Measurements from ENCODE around the gene DOCK6.

DOCK6 gene

DNA sequence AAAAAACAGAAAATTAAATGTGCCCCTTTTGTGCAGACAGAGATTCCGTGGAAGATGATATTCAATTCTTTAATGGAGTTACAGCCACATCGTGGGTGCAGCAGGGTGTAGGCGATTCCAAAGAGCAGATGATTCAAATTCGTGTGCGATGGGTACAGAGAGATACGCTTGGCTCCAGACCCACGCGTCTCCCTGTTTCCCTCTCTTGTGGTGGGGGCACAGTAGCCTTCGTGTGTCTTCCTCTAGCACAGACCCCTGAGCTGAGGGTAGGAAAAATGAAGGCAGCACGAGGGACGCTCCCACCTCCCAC is 38.4 kb upstream of the DOCK6 start:
- Histone ChIP-seq H3K4me2 (ENCODE audit: low read length) (no peak overlapping the region), H3K27me3 (ENCODE audit: insufficient read depth, low read length) (no peaks in the 10 kb centered on the region), H3K4me3 (ENCODE audit: low read depth, low read length) (no peak overlapping the region), H2AFZ (ENCODE audit: insufficient read depth, low read length, poor library complexity) (no peak overlapping the region), H2AK5ac (ENCODE audit: low read length) (no peak overlapping the region), H3K4ac (ENCODE audit: low read depth, low read length) (no peak overlapping the region), H4K91ac (ENCODE audit: low read depth, low read length) (no peak overlapping the region), H3K4me1 (ENCODE audit: control insufficient read depth in 1 of 2, insufficient read depth in 2 of 2, low read length in 2 of 2) (no peaks in the 10 kb centered on the region), H2BK12ac (ENCODE audit: low read length) (no peak overlapping the region), H3K23ac (ENCODE audit: low read length) (no peak overlapping the region), H3K18ac (ENCODE audit: low read length) (no peak overlapping the region), H3K14ac (ENCODE audit: low read length) (no peak overlapping the region), H3K9ac (ENCODE audit: low read length) (no peak overlapping the region), H4K8ac (ENCODE audit: low read depth, low read length) (no peak overlapping the region), H2BK120ac (ENCODE audit: insufficient read depth, low read length, poor library complexity) (no peak overlapping the region), H2BK5ac (ENCODE audit: low read depth, low read length, poor library complexity) (no peak overlapping the region), H3K79me2 (ENCODE audit: control insufficient read depth, insufficient read depth, low read length, poor library complexity) (no peaks in the 10 kb centered on the region), H4K12ac (ENCODE audit: low read depth, low read length) (no peak overlapping the region), H3K36me3 (ENCODE audit: control insufficient read depth in 1 of 2, insufficient read depth in 2 of 2, low read length in 2 of 2) (no peaks in the 10 kb centered on the region), H3K79me1 (ENCODE audit: low read length) (no peaks in the 10 kb centered on the region), H3K27ac (ENCODE audit: low read depth, low read length) (no peak overlapping the region), H3K9me3 (ENCODE audit: insufficient read depth, low read depth, low read length) (peaks cover 4% of the 10 kb centered on the region)
- no CpG with 5 or more reads among the region's 11 CpGs for WGBS (ENCODE audit: extremely low coverage, insufficient coverage, insufficient read length)
- DNase-seq, result no peak

DNA sequence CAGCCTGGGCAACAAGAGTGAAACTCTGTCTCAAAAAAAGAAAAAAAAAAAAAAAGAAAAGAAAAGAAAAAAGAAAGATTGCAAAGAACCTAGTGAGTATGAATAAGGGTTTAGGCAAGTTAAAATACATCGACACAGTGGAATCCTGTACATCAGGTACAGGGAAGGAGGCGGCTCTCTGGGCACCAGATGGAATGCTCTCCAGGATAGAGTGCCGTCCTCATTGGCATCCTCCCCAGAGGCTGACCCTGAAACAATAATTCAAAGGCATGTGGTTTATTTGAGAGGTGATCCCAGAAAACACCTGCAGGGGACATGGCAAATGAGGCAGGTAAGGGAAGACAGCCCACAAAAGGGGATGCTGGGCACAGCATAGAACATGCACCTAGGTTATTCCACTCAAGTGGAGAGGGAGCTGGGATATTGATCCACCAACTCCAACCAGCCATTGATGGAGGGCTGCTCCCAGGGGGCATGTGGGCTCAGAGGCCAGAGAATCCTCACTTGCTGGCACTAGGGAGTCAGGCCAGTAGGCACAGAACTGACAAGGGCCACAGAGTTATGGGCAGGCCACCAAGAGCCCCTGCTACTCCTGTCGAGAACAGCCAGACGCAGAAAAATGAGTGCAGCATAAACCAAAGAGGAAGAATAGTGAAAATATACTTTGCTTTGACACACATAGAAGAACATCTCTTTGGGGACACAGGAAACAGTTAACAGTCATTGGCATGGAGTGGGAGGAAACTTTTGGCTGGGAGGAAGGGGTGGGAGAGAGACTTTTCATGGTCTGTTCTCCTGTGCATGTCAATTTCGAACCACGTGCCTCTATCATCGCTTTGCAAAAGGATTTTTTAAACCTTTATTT is 37.9 kb upstream of the DOCK6 start:
- no peak overlapping the region for H3K4ac ChIP-seq (ENCODE audit: low read depth, low read length)
- no peak overlapping the region for H2BK5ac ChIP-seq (ENCODE audit: low read depth, low read length, poor library complexity)
- H3K23ac ChIP-seq (ENCODE audit: low read length), result no peak overlapping the region
- H3K27ac ChIP-seq (ENCODE audit: low read depth, low read length), result no peak overlapping the region
- H3K9ac ChIP-seq (ENCODE audit: low read length), result no peak overlapping the region
- H3K9me3 ChIP-seq (ENCODE audit: insufficient read depth, low read depth, low read length), result peaks cover 4% of the 10 kb centered on the region
- no peak overlapping the region for H3K18ac ChIP-seq (ENCODE audit: low read length)
- no peaks in the 10 kb centered on the region for H3K4me1 ChIP-seq (ENCODE audit: control insufficient read depth in 1 of 2, insufficient read depth in 2 of 2, low read length in 2 of 2)
- no peaks in the 10 kb centered on the region for H3K36me3 ChIP-seq (ENCODE audit: control insufficient read depth in 1 of 2, insufficient read depth in 2 of 2, low read length in 2 of 2)
- H2BK12ac ChIP-seq (ENCODE audit: low read length), result no peak overlapping the region
- no peak overlapping the region for H3K4me2 ChIP-seq (ENCODE audit: low read length)
- no CpG with 5 or more reads among the region's 8 CpGs for WGBS (ENCODE audit: extremely low coverage, insufficient coverage, insufficient read length)
- DNase-seq, result no peak
- H3K79me1 ChIP-seq (ENCODE audit: low read length), result no peaks in the 10 kb centered on the region
- H3K14ac ChIP-seq (ENCODE audit: low read length), result no peak overlapping the region
- no peak overlapping the region for H2BK120ac ChIP-seq (ENCODE audit: insufficient read depth, low read length, poor library complexity)
- H3K4me3 ChIP-seq (ENCODE audit: low read depth, low read length), result no peak overlapping the region
- H4K12ac ChIP-seq (ENCODE audit: low read depth, low read length), result no peak overlapping the region
- no peak overlapping the region for H2AK5ac ChIP-seq (ENCODE audit: low read length)
- no peak overlapping the region for H2AFZ ChIP-seq (ENCODE audit: insufficient read depth, low read length, poor library complexity)
- H3K27me3 ChIP-seq (ENCODE audit: insufficient read depth, low read length), result no peaks in the 10 kb centered on the region
- no peak overlapping the region for H4K91ac ChIP-seq (ENCODE audit: low read depth, low read length)
- H3K79me2 ChIP-seq (ENCODE audit: control insufficient read depth, insufficient read depth, low read length, poor library complexity), result no peaks in the 10 kb centered on the region
- H4K8ac ChIP-seq (ENCODE audit: low read depth, low read length), result no peak overlapping the region

DNA sequence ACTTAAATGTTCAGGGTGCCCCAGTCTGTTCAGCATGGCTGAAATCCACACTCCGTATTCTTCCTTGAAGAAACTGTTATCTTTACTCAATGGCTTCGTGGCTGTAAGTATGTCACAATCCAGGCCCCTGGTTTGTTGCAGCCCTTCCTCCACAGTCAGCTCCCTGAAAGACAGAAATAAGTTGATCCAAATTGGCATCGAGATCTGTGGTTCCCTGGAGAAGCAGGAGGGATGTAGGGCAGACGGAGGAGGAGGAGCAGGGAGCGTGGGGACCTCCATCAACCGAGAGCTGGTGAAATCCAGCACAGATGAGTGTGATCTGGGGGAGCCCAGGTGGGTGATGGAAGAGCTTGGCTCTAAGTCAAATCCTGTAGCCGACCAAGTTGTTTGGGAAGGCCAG is 33.9 kb upstream of the DOCK6 start:
- Histone ChIP-seq H3K4me2 (ENCODE audit: low read length) (no peak overlapping the region), H2BK5ac (ENCODE audit: low read depth, low read length, poor library complexity) (no peak overlapping the region)

DNA sequence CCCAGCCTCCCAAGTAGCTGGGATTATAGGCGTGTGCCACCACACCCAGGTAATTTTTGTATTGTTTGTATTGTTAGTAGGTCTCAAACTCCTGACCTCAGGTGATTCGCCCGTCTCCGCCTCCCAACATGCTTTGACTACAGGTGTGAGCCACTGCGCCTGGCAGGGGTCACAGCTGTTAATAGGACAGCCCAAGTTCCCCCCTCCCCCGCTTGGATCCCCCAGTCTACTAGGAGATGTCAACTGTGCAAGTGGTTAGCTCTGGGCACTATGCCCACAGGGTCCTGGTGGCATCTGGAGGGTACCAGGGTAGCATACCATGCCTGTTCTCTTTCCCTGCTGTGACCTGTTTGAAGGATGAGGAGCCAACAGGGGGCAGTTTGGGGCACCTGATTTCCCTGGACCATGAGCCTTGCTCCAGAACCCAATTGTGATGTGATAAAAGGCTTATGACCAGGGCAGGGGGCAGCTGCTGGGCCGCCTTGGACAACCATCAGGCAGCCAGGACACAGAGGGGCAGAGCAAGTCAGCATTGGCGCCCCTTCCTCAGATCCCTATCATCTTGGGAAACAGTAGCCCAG is 33.4 kb upstream of the DOCK6 start, which contains the start of gene TSPAN16:
Gene TSPAN16 (plus strand): TSS at position 496 of the 581 bp plus-strand sequence. CDS start 138 bp downstream, outside the sequence.
- H3K27me3 ChIP-seq (ENCODE audit: insufficient read depth, low read length), result no peaks in the 10 kb centered on the region
- H3K4me2 ChIP-seq (ENCODE audit: low read length), result no peak within 1 kb of the TSS
- no peak within 1 kb of the TSS for H3K23ac ChIP-seq (ENCODE audit: low read length)
- H4K91ac ChIP-seq (ENCODE audit: low read depth, low read length), result no peak within 1 kb of the TSS
- peaks cover 2% of the 10 kb centered on the region for H3K79me1 ChIP-seq (ENCODE audit: low read length)
- H3K27ac ChIP-seq (ENCODE audit: low read depth, low read length), result no peak within 1 kb of the TSS
- H3K4me1 ChIP-seq (ENCODE audit: control insufficient read depth in 1 of 2, insufficient read depth in 2 of 2, low read length in 2 of 2), result peaks cover 2 to 3% of the 10 kb centered on the region in 2 experiments
- DNase-seq, result no peak
- peaks cover under 1% of the 10 kb centered on the region for H3K9me3 ChIP-seq (ENCODE audit: insufficient read depth, low read depth, low read length)
- no peak within 1 kb of the TSS for H2AK5ac ChIP-seq (ENCODE audit: low read length)
- H3K9ac ChIP-seq (ENCODE audit: low read length), result no peak within 1 kb of the TSS
- no peak within 1 kb of the TSS for H3K18ac ChIP-seq (ENCODE audit: low read length)
- H3K4ac ChIP-seq (ENCODE audit: low read depth, low read length), result no peak within 1 kb of the TSS
- no peak within 1 kb of the TSS for H3K4me3 ChIP-seq (ENCODE audit: low read depth, low read length)
- H4K12ac ChIP-seq (ENCODE audit: low read depth, low read length), result no peak within 1 kb of the TSS
- no peak within 1 kb of the TSS for H2BK120ac ChIP-seq (ENCODE audit: insufficient read depth, low read length, poor library complexity)
- H3K36me3 ChIP-seq (ENCODE audit: control insufficient read depth in 1 of 2, insufficient read depth in 2 of 2, low read length in 2 of 2), result no peaks in the 10 kb centered on the region
- no peak within 1 kb of the TSS for H2AFZ ChIP-seq (ENCODE audit: insufficient read depth, low read length, poor library complexity)
- no CpG with 5 or more reads among the region's 8 CpGs for WGBS (ENCODE audit: extremely low coverage, insufficient coverage, insufficient read length)
- H4K8ac ChIP-seq (ENCODE audit: low read depth, low read length), result no peak within 1 kb of the TSS
- H2BK12ac ChIP-seq (ENCODE audit: low read length), result no peak within 1 kb of the TSS
- H3K79me2 ChIP-seq (ENCODE audit: control insufficient read depth, insufficient read depth, low read length, poor library complexity), result peaks cover 2% of the 10 kb centered on the region
- H2BK5ac ChIP-seq (ENCODE audit: low read depth, low read length, poor library complexity), result no peak within 1 kb of the TSS
- no peak within 1 kb of the TSS for H3K14ac ChIP-seq (ENCODE audit: low read length)

More for the DNA sequence above, 33.9 kb upstream of the DOCK6 start:
- Histone ChIP-seq H3K4ac (ENCODE audit: low read depth, low read length) (no peak overlapping the region), H2BK12ac (ENCODE audit: low read length) (no peak overlapping the region), H2BK120ac (ENCODE audit: insufficient read depth, low read length, poor library complexity) (no peak overlapping the region), H3K4me3 (ENCODE audit: low read depth, low read length) (no peak overlapping the region), H3K14ac (ENCODE audit: low read length) (no peak overlapping the region), H3K23ac (ENCODE audit: low read length) (no peak overlapping the region), H3K9ac (ENCODE audit: low read length) (no peak overlapping the region), H4K8ac (ENCODE audit: low read depth, low read length) (no peak overlapping the region), H4K12ac (ENCODE audit: low read depth, low read length) (no peak overlapping the region), H3K27me3 (ENCODE audit: insufficient read depth, low read length) (no peaks in the 10 kb centered on the region), H2AK5ac (ENCODE audit: low read length) (no peak overlapping the region), H3K36me3 (ENCODE audit: control insufficient read depth in 1 of 2, insufficient read depth in 2 of 2, low read length in 2 of 2) (no peaks in the 10 kb centered on the region), H3K79me2 (ENCODE audit: control insufficient read depth, insufficient read depth, low read length, poor library complexity) (peaks cover 2% of the 10 kb centered on the region), H3K18ac (ENCODE audit: low read length) (no peak overlapping the region), H4K91ac (ENCODE audit: low read depth, low read length) (no peak overlapping the region), H3K27ac (ENCODE audit: low read depth, low read length) (no peak overlapping the region), H2AFZ (ENCODE audit: insufficient read depth, low read length, poor library complexity) (no peak overlapping the region), H3K4me1 (ENCODE audit: control insufficient read depth in 1 of 2, insufficient read depth in 2 of 2, low read length in 2 of 2) (peaks cover 2 to 3% of the 10 kb centered on the region in 2 experiments), H3K9me3 (ENCODE audit: insufficient read depth, low read depth, low read length) (peaks cover 4% of the 10 kb centered on the region), H3K79me1 (ENCODE audit: low read length) (peaks cover 2% of the 10 kb centered on the region)
- no peak for DNase-seq
- no CpG with 5 or more reads among the region's 7 CpGs for WGBS (ENCODE audit: extremely low coverage, insufficient coverage, insufficient read length)
